Measurements from ENCODE around the gene LGI4. TPM values are rescaled to one million over a fixed set of nuclear protein-coding genes. Genes with fewer than 3 reads are reported as not detected.

The LGI4 gene
- total and polyA plus RNA-seq, 8 donors, result 3.1 to 40.0 (median 13.4) TPM

DNA sequence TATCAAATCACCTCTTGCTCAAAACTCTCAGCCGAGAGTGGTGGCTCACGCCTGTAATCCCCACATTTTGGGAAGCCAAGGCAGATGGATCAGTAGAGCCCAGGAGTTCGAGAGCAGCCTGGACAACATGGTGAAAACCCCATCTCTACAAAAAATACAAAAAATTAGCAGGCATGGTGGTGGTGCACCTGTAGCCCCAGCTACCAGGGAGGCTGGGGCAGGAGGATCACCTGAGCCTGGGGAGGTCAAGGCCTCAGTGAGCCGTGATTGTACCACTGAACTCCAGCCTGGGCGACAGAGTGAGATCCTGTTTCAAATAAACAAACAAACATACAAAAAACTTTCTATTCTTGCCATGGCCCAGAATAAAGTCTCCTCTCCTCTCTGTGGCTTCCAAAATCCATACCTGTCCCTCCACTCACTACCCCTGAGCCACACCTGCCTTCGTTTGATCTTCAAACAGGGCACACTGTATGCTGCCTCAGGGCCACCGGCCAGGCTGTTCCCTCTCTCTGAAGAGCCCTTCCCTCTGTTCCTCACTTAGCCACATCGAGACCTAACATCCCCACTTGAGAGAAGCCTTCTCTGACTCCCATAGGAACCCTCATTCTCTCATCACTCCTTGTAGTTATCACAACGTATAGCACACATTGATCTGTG, 6.3 kb downstream of the LGI4 start:
- Histone ChIP-seq H3K4me3 (no peak overlapping the region), H3K4me1 (peaks cover 24 to 39% (median 35%) of the 10 kb centered on the region in 4 donors), H3K36me3 (no peaks in the 10 kb centered on the region), H3K27me3 (no peaks in the 10 kb centered on the region), H3K27ac (peak overlapping the region in 1 of 5 donors; percentile 29), H3K9me3 (no peaks in the 10 kb centered on the region)
- no peak for DNase-seq
- no peak for TF ChIP-seq POLR2A (IDR thresholded peaks at IDR 0.05)
- TF ChIP-seq POLR2AphosphoS5 (IDR thresholded peaks at IDR 0.05), result no peak
- no peak for TF ChIP-seq EP300 (IDR thresholded peaks at IDR 0.05)
- TF ChIP-seq, protein P1, sequence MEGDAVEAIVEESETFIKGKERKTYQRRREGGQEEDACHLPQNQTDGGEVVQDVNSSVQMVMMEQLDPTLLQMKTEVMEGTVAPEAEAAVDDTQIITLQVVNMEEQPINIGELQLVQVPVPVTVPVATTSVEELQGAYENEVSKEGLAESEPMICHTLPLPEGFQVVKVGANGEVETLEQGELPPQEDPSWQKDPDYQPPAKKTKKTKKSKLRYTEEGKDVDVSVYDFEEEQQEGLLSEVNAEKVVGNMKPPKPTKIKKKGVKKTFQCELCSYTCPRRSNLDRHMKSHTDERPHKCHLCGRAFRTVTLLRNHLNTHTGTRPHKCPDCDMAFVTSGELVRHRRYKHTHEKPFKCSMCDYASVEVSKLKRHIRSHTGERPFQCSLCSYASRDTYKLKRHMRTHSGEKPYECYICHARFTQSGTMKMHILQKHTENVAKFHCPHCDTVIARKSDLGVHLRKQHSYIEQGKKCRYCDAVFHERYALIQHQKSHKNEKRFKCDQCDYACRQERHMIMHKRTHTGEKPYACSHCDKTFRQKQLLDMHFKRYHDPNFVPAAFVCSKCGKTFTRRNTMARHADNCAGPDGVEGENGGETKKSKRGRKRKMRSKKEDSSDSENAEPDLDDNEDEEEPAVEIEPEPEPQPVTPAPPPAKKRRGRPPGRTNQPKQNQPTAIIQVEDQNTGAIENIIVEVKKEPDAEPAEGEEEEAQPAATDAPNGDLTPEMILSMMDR (IDR thresholded peaks at IDR 0.05), result no peak
- 85 to 90% (median 89%) methylated on average over 9 of the region's 9 CpGs for WGBS, 5 donors
- intact Hi-C loops (cut with DNase I; ENCODE audit: low total_unique reads), result no loop called here

DNA sequence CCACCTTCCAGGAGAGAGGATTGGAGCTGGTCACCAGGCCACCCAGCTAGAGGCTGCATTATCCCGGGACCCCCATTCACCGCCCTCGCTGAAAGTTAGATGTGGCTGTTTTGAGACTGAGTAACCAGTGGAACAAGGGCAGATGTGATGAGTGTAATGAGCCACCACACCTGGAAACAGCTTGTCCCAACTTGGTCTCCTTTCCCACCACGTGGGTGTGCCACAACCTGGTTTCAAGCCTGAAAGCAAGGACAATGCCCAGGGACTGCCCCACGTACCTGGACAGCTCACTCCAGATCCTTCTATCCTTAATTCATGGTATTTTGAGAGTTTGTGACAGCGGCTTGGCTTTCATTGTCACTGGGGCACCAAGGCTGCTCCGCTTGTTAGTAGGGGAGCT, 7.0 kb downstream of the LGI4 start:
- no peak for DNase-seq
- no peak for TF ChIP-seq EP300 (IDR thresholded peaks at IDR 0.05)
- no peak for TF ChIP-seq POLR2AphosphoS5 (IDR thresholded peaks at IDR 0.05)
- no peak for TF ChIP-seq POLR2A (IDR thresholded peaks at IDR 0.05)
- TF ChIP-seq, protein P1 (IDR thresholded peaks at IDR 0.05), result no peak
- WGBS, 5 donors, result 78 to 93% (median 87%) methylated on average over 7 of the region's 7 CpGs
- intact Hi-C loops (cut with DNase I; ENCODE audit: low total_unique reads), result no loop called here
- H3K4me3 ChIP-seq, result no peak overlapping the region
- no peaks in the 10 kb centered on the region for H3K36me3 ChIP-seq
- H3K27ac ChIP-seq, result no peak overlapping the region
- H3K4me1 ChIP-seq, result peaks cover 27 to 46% (median 41%) of the 10 kb centered on the region in 4 donors
- H3K27me3 ChIP-seq, result no peaks in the 10 kb centered on the region
- H3K9me3 ChIP-seq, result no peaks in the 10 kb centered on the region

DNA sequence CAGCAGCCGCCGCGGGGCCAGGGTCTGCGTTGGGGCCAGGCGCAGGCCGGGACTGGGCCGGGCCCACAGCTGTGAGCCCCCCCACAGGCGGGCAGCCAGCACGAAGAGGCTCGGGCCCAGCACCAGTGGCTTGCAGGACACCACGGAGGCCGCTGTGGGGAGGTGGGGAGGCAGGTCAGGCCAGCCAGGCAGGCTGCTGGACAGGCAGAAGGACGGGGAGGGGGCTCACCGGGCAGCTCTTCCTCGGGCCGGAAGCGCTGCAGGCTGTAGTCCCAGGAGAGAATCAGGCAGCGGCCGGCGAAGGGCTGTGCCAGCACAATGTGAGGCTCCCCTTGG, 8.3 kb downstream of the LGI4 start:
- WGBS, 5 donors, result 66 to 80% (median 71%) methylated on average over 5 to 20 of the region's 20 CpGs
- H3K27me3 ChIP-seq, result no peaks in the 10 kb centered on the region
- H3K4me1 ChIP-seq, result peaks cover 38 to 58% (median 54%) of the 10 kb centered on the region in 4 donors
- H3K36me3 ChIP-seq, result peaks cover 0 to 9% (median 3%) of the 10 kb centered on the region in 4 donors
- H3K4me3 ChIP-seq, result no peak overlapping the region
- TF ChIP-seq POLR2A (IDR thresholded peaks at IDR 0.05) (no peak), EP300 (IDR thresholded peaks at IDR 0.05) (no peak), POLR2AphosphoS5 (IDR thresholded peaks at IDR 0.05) (no peak)
- TF ChIP-seq, protein P1 (IDR thresholded peaks at IDR 0.05), result no peak
- H3K27ac ChIP-seq, result peak overlapping the region in 3 of 5 donors; percentile 20 to 92 (median 89)
- intact Hi-C loops (cut with DNase I; ENCODE audit: low total_unique reads), result no loop called here
- DNase-seq, result peak in 1 of 2 donors; percentile 58
- no peaks in the 10 kb centered on the region for H3K9me3 ChIP-seq

DNA sequence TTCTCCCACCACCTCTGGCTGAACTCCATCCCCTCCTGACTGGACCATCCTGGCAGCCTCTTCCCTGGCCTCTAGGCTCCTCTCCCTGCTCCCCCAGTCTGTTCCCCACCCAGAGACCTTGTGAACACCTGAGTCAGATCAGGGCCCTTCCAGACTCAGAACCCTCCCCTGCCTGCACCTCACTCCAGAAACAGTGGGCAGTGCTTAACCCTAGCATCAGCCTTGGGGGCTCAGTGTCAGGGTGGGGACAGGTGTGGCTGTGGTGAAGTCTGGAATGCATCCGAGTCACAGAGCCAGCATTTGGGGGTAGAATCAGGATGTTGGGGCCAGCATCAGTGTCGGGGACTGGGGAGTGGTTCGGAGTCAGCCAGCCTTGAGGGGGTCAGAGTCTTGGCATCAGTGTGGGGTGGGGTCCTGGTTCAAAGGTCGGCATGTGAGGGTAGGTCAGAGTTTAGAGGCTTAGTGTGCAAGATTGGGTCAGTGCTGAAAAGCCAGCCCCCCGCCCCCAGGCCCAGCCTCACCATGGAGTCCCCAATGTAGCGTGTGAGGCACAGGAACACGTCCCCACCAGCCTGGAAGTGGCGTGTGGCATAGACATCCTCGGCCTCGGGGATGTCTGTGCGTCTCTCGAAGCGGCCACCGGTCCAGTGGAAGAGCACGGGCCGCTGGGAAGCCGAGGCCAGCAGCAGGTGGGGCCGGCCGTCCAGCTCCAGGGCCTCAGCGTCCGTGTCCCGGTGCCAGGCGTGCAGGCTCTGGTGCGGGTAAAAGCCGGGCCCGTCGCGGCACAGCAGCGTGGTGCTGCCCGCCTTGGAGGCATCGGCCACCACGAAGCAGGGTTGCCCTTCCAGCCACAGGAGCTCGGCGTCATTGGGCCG, 8.9 kb downstream of the LGI4 start:
- H3K9me3 ChIP-seq, result no peaks in the 10 kb centered on the region
- DNase-seq, result peak in 1 of 2 donors; percentile 53
- no peak overlapping the region for H3K4me3 ChIP-seq
- 81 to 91% (median 88%) methylated on average over 26 to 35 of the region's 35 CpGs for WGBS, 5 donors
- peaks cover 38 to 62% (median 59%) of the 10 kb centered on the region in 4 donors for H3K4me1 ChIP-seq
- intact Hi-C loops (cut with DNase I; ENCODE audit: low total_unique reads), result no loop called here
- H3K27me3 ChIP-seq, result no peaks in the 10 kb centered on the region
- H3K27ac ChIP-seq, result peak overlapping the region; percentile 11 to 92 (median 88)
- H3K36me3 ChIP-seq, result peaks cover 0 to 15% (median 5%) of the 10 kb centered on the region in 4 donors
- TF ChIP-seq POLR2A (IDR thresholded peaks at IDR 0.05), result no peak
- TF ChIP-seq EP300 (IDR thresholded peaks at IDR 0.05), result no peak
- TF ChIP-seq, protein P1 (IDR thresholded peaks at IDR 0.05), result no peak
- no peak for TF ChIP-seq POLR2AphosphoS5 (IDR thresholded peaks at IDR 0.05)
